ENCODE data around the gene NLN. TPM values are rescaled to one million over a fixed set of nuclear protein-coding genes. Genes with fewer than 3 reads are reported as not detected.

Gene NLN
- total and polyA plus RNA-seq, 2 donors (not counting 1 experiment from before 2014, with no cell fraction given): 1.7 to 6.8 TPM

DNA sequence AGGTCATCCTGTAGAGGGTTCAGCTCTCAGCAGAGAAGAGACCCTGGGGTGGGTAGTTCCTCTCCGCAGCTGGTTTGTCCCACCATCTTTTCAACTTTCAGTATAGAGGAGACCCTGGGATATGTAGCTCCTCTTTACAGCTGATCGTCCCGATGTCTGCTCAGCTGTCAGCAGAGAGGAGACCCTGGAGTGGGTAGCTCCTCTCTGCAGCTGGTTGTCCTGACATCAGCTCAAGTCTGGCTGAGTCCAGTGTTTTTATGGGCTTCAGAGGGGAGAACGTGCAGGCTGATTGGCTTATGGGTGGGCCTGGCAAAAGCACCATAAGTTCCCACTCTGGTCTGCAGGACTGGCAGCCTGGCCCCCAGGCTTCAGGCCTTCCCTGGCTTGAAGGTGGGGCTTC, 80.8 kb downstream of the NLN start:
- no peaks in the 10 kb centered on the region for H3K4me1 ChIP-seq (ENCODE audit: control insufficient read depth in 2 of 2, insufficient read depth in 2 of 2, low read length in 2 of 2)
- no peak overlapping the region for H3K4me2 ChIP-seq (replicated peaks; ENCODE audit: low read depth, low read length, poor library complexity, severe bottlenecking)
- Mint-ChIP-seq H3K4me3 (no peak overlapping the region), H3K27ac (no peak overlapping the region), H3K27me3 (no peaks in the 10 kb centered on the region), H3K9me3 (ENCODE audit: insufficient read depth) (no peaks in the 10 kb centered on the region), H3K4me1 (no peaks in the 10 kb centered on the region)
- H4K20me1 ChIP-seq (ENCODE audit: control insufficient read depth, insufficient read depth, low read length, poor library complexity, severe bottlenecking): no peaks in the 10 kb centered on the region
- H2AFZ ChIP-seq (ENCODE audit: insufficient read depth, low read depth, low read length, poor library complexity, severe bottlenecking): no peak overlapping the region
- no peak overlapping the region for H3K4me3 ChIP-seq (ENCODE audit: control extremely low read depth in 1 of 5, extremely low read depth in 1 of 5, insufficient read depth in 1 of 5, low read depth in 2 of 5, low read length in 4 of 5)
- ATAC-seq (ENCODE audit: low read depth) (no peak), DNase-seq (no peak)
- WGBS (ENCODE audit: insufficient coverage): 100% methylated on average over 3 of the region's 4 CpGs
- H3K27ac ChIP-seq (ENCODE audit: low read length in 2 of 2): no peak overlapping the region
- no peaks in the 10 kb centered on the region for H3K36me3 ChIP-seq (replicated peaks in 1 of 2; ENCODE audit: control extremely low read depth in 1 of 2, control insufficient read depth in 1 of 2, extremely low read depth in 1 of 2, insufficient read depth in 2 of 2, low read length in 1 of 2)
- POLR2A ChIA-PET: no interaction called here
- peaks cover 0 to 20% (median 10%) of the 10 kb centered on the region in 3 donors for H3K9me3 ChIP-seq (ENCODE audit: control extremely low read depth in 1 of 3, control insufficient read depth in 2 of 3, insufficient read depth in 1 of 3, low read length in 2 of 3)
- no peak overlapping the region for H3K9ac ChIP-seq (ENCODE audit: low read length)
- no peak for TF ChIP-seq EZH2 (IDR thresholded peaks at IDR 0.05; ENCODE audit: borderline replicate concordance, insufficient read depth, low read depth, low read length, poor library complexity, severe bottlenecking)
- TF ChIP-seq, protein P1, sequence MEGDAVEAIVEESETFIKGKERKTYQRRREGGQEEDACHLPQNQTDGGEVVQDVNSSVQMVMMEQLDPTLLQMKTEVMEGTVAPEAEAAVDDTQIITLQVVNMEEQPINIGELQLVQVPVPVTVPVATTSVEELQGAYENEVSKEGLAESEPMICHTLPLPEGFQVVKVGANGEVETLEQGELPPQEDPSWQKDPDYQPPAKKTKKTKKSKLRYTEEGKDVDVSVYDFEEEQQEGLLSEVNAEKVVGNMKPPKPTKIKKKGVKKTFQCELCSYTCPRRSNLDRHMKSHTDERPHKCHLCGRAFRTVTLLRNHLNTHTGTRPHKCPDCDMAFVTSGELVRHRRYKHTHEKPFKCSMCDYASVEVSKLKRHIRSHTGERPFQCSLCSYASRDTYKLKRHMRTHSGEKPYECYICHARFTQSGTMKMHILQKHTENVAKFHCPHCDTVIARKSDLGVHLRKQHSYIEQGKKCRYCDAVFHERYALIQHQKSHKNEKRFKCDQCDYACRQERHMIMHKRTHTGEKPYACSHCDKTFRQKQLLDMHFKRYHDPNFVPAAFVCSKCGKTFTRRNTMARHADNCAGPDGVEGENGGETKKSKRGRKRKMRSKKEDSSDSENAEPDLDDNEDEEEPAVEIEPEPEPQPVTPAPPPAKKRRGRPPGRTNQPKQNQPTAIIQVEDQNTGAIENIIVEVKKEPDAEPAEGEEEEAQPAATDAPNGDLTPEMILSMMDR (IDR thresholded peaks at IDR 0.05): no peak
- H3K27me3 ChIP-seq (replicated peaks in 1 of 4; ENCODE audit: control extremely low read depth in 1 of 4, control insufficient read depth in 3 of 4, insufficient read depth in 4 of 4, low read length in 3 of 4): no peaks in the 10 kb centered on the region
- no peaks in the 10 kb centered on the region for H3K79me2 ChIP-seq (ENCODE audit: control insufficient read depth, insufficient read depth, low read length)
- CTCF ChIA-PET: no interaction called here
- intact Hi-C loops (cut with micrococcal nuclease): no loop called here

DNA sequence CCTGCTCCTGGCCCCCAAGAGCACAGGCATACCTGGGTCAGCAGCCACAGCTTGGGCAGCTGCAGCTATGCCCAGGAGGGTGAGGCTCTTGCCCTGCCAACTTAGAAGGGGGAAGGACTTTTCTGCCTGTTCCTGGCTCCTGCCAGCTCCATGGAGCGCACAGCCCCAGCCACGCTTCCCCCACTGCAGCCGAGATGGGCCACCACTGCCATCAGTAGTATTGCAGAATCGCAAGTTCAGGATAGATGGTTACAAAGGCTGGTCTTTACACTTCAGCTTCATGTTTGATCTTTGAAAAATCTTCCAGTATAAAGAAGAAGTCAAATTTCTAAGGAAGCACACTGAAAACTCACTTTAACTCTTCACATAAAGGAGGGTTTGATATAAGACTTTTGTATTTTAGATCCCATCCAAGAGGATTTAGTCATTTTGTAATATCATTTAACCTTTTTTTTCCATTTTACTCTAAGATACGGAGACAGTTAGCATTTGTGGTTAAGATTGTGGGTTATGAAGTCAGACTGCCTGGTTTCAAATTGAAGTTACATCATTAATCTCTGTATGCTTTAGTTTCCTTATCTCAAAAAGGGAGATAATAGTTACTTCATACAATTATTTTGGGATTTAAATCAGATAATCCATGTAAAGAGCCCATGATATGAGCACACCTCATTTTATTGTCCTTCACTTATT, 81.8 kb downstream of the NLN start:
- H3K36me3 ChIP-seq (replicated peaks in 1 of 2; ENCODE audit: control extremely low read depth in 1 of 2, control insufficient read depth in 1 of 2, extremely low read depth in 1 of 2, insufficient read depth in 2 of 2, low read length in 1 of 2): no peaks in the 10 kb centered on the region
- no peak overlapping the region for H3K9ac ChIP-seq (ENCODE audit: low read length)
- no peaks in the 10 kb centered on the region for H3K27me3 ChIP-seq (replicated peaks in 1 of 4; ENCODE audit: control extremely low read depth in 1 of 4, control insufficient read depth in 3 of 4, insufficient read depth in 4 of 4, low read length in 3 of 4)
- H4K20me1 ChIP-seq (ENCODE audit: control insufficient read depth, insufficient read depth, low read length, poor library complexity, severe bottlenecking): no peaks in the 10 kb centered on the region
- intact Hi-C loops (cut with micrococcal nuclease): no loop called here
- H3K27ac ChIP-seq (ENCODE audit: low read length in 2 of 2): no peak overlapping the region
- H3K9me3 ChIP-seq (ENCODE audit: control extremely low read depth in 1 of 3, control insufficient read depth in 2 of 3, insufficient read depth in 1 of 3, low read length in 2 of 3): peaks cover 0 to 20% (median 10%) of the 10 kb centered on the region in 3 donors
- 100% methylated on average over 3 of the region's 5 CpGs for WGBS (ENCODE audit: insufficient coverage)
- POLR2A ChIA-PET: no interaction called here
- CTCF ChIA-PET: no interaction called here
- Mint-ChIP-seq H3K27ac (no peak overlapping the region), H3K4me3 (no peak overlapping the region), H3K9me3 (ENCODE audit: insufficient read depth) (no peaks in the 10 kb centered on the region), H3K27me3 (no peaks in the 10 kb centered on the region), H3K4me1 (no peaks in the 10 kb centered on the region)
- H3K4me3 ChIP-seq (ENCODE audit: control extremely low read depth in 1 of 5, extremely low read depth in 1 of 5, insufficient read depth in 1 of 5, low read depth in 2 of 5, low read length in 4 of 5): no peak overlapping the region
- no peak overlapping the region for H2AFZ ChIP-seq (ENCODE audit: insufficient read depth, low read depth, low read length, poor library complexity, severe bottlenecking)
- no peaks in the 10 kb centered on the region for H3K79me2 ChIP-seq (ENCODE audit: control insufficient read depth, insufficient read depth, low read length)
- no peaks in the 10 kb centered on the region for H3K4me1 ChIP-seq (ENCODE audit: control insufficient read depth in 2 of 2, insufficient read depth in 2 of 2, low read length in 2 of 2)
- ATAC-seq (ENCODE audit: low read depth) (no peak), DNase-seq (no peak)
- TF ChIP-seq, protein P1 (IDR thresholded peaks at IDR 0.05): no peak
- no peak for TF ChIP-seq EZH2 (IDR thresholded peaks at IDR 0.05; ENCODE audit: borderline replicate concordance, insufficient read depth, low read depth, low read length, poor library complexity, severe bottlenecking)
- no peak overlapping the region for H3K4me2 ChIP-seq (replicated peaks; ENCODE audit: low read depth, low read length, poor library complexity, severe bottlenecking)

Data from B cell (primary cell).